Stomach (tissue), 9 donors: ENCODE results near the gene PTPN14. TPM values are rescaled to one million over a fixed set of nuclear protein-coding genes. Genes with fewer than 3 reads are reported as not detected.
A peak's percentile ranks its signal among the peaks of the same experiment; 100 is the strongest.

Source experiments
- DNase-seq, 2 donors: peaks; one replicate each; pipeline versions ENCODE4 v3.0.0 to v3.0.0-alpha.2; 2013 to 2019
- H3K27ac ChIP-seq, 5 donors: fragments of 200-600 bp in 4 of 5; sonication (generic) in 4 of 5; one replicate each; pipeline ENCODE4 v1.5.1; 2013 to 2019; ENCODE audit warnings: mild to moderate bottlenecking in 1 of 5, moderate library complexity in 1 of 5
- H3K27me3 ChIP-seq, 3 donors: fragments of 200-600 bp; sonication (generic); one replicate each; pipeline ENCODE4 v1.5.1; 2017 to 2019; ENCODE audit warnings: mixed run types in 1 of 3
- H3K36me3 ChIP-seq, 4 donors: fragments of 200-600 bp; sonication (generic); 1 replicate in 3 of 4; 2 replicates in 1 of 4; pipeline ENCODE4 v1.5.1; 2016 to 2019
- H3K4me1 ChIP-seq, 4 donors: fragments of 200-600 bp; sonication (generic); one replicate each; pipeline ENCODE4 v1.5.1; 2016 to 2019
- H3K4me3 ChIP-seq, 4 donors: fragments of 200-600 bp; sonication (generic) in 3 of 4; one replicate each; pipeline ENCODE4 v1.5.1; 2016 to 2019; ENCODE audit warnings: mild to moderate bottlenecking in 1 of 4
- H3K9me3 ChIP-seq, 4 donors: fragments of 200-600 bp; sonication (generic); one replicate each; pipeline ENCODE4 v1.5.1; 2016 to 2019
- EP300 ChIP-seq: sonication (generic); formaldehyde crosslinking; IDR thresholded peaks from one replicate; pipeline ENCODE4 v1.6.1; 2017; ENCODE audit warnings: antibody characterized with exemption
- POLR2A ChIP-seq, 4 donors: fragments of 450-650 bp; IDR thresholded peaks; one replicate each; pipeline ENCODE4 v1.6.1; 2016; ENCODE audit warnings: antibody characterized with exemption in 4 of 4, control low read depth in 2 of 4, mild to moderate bottlenecking in 1 of 4, moderate library complexity in 1 of 4
- POLR2AphosphoS5 ChIP-seq, 3 donors: sonication (generic); formaldehyde crosslinking; IDR thresholded peaks; one replicate each; pipeline ENCODE4 v1.6.1; 2016; ENCODE audit warnings: antibody characterized with exemption in 3 of 3
- WGBS, 5 donors: extraction: QIAGEN DNeasy Blood & Tissue Kit in 3 of 5; methylation state at CpG; one replicate each; pipeline versions ENCODE4 v1.1.5 to v1.1.7; 2013 to 2018; 5-methylcytosine and 5-hydroxymethylcytosine counted together
- intact Hi-C: fragments of 100-400 bp; cut with DNase I; formaldehyde crosslinking; loops from one replicate; pipeline ENCODE4 v1.15.1; 2023; ENCODE audit warnings: low total_unique reads
- polyA plus RNA-seq, 3 donors: library from polyadenylated mRNA; stranded (reverse); fragments of 200-250 nt; gene quantifications; one replicate each; pipeline ENCODE4 v1.2.3, GENCODE V29; 2013
- total RNA-seq, 5 donors: library from RNA; depleted of rRNA; stranded (reverse); fragments of >200 nt; gene quantifications; one replicate each; pipeline versions ENCODE4 v1.1.0 to v1.2.3, GENCODE V29; 2014 to 2016
- TF ChIP-seq, protein P1 (sequence below), 7 experiments: fragments of 450-650 bp in 4 of 7; fragments of 200-600 bp in 3 of 7; sonication (generic) in 3 of 7; IDR thresholded peaks; one replicate each; pipeline ENCODE4 v1.5.1; 2016 to 2019; ENCODE audit warnings: antibody characterized with exemption in 7 of 7, control low read depth in 2 of 7, mild to moderate bottlenecking in 1 of 7
- donor health status: healthy with polysubstance abuse.
- donor health status: Bipolar disorder and iron deficiency.
- donor health status: healthy.

PTPN14 gene
- total and polyA plus RNA-seq, 8 donors, result 1.7 to 44.6 (median 9.8) TPM

DNA sequence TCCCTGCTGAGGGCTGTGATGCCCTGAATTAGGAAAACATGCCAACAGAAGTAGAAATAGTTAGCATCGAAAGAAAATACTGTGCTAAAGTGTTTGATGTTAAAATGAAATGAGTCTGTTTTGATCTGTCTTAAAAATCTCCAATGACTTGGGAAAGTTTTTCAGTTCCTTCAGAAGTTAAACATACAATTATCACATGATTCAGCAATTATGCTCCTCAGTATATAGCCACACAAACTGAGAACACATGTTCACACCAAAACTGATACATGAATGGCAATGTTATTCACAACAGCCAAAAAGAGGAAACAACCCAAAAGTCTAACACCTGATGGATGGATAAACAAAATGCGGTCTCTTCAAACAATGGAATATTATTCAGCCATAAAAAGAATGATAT lies 130.6 kb downstream of the PTPN14 start:
- TF ChIP-seq, protein P1, sequence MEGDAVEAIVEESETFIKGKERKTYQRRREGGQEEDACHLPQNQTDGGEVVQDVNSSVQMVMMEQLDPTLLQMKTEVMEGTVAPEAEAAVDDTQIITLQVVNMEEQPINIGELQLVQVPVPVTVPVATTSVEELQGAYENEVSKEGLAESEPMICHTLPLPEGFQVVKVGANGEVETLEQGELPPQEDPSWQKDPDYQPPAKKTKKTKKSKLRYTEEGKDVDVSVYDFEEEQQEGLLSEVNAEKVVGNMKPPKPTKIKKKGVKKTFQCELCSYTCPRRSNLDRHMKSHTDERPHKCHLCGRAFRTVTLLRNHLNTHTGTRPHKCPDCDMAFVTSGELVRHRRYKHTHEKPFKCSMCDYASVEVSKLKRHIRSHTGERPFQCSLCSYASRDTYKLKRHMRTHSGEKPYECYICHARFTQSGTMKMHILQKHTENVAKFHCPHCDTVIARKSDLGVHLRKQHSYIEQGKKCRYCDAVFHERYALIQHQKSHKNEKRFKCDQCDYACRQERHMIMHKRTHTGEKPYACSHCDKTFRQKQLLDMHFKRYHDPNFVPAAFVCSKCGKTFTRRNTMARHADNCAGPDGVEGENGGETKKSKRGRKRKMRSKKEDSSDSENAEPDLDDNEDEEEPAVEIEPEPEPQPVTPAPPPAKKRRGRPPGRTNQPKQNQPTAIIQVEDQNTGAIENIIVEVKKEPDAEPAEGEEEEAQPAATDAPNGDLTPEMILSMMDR (IDR thresholded peaks at IDR 0.05), result no peak
- TF ChIP-seq POLR2AphosphoS5 (IDR thresholded peaks at IDR 0.05), result no peak
- 46 to 93% (median 74%) methylated on average over 2 of the region's 2 CpGs for WGBS, 5 donors
- no peak for DNase-seq
- no peaks in the 10 kb centered on the region for H3K27me3 ChIP-seq
- H3K36me3 ChIP-seq, result no peaks in the 10 kb centered on the region
- H3K27ac ChIP-seq, result no peak overlapping the region
- H3K4me3 ChIP-seq, result no peak overlapping the region
- intact Hi-C loops, result no loop called here
- H3K9me3 ChIP-seq, result no peaks in the 10 kb centered on the region
- peaks cover 0 to 39% (median 20%) of the 10 kb centered on the region in 4 donors for H3K4me1 ChIP-seq

DNA sequence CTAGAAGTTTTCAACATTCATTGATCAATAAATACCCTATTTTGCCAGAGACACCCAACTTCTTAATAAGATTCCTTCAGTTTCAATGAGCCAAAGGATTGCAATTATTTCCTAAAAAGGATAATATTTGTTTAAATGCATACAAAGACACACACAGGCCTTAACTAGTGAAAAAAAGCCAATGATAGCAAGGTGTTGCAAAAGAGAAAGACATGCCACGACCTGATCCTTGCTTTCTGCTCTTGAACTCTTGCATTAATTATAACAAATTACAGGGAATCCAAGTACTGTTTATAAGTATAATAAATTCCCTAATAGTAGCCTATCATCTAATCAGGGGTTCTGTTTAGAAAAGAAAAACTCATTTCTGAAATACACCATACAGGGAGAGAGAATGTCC lies 131.1 kb downstream of the PTPN14 start:
- no peaks in the 10 kb centered on the region for H3K27me3 ChIP-seq
- intact Hi-C loops, result no loop called here
- H3K27ac ChIP-seq, result no peak overlapping the region
- DNase-seq, result no peak
- WGBS, 5 donors, result 69 to 93% (median 81%) methylated on average over 1 of the region's 1 CpG
- peaks cover 0 to 39% (median 20%) of the 10 kb centered on the region in 4 donors for H3K4me1 ChIP-seq
- H3K36me3 ChIP-seq, result no peaks in the 10 kb centered on the region
- H3K4me3 ChIP-seq, result no peak overlapping the region
- no peaks in the 10 kb centered on the region for H3K9me3 ChIP-seq
- no peak for TF ChIP-seq EP300
- TF ChIP-seq POLR2A (IDR thresholded peaks at IDR 0.05), result no peak
- TF ChIP-seq POLR2AphosphoS5 (IDR thresholded peaks at IDR 0.05), result no peak
- TF ChIP-seq, protein P1 (IDR thresholded peaks at IDR 0.05), result no peak

DNA sequence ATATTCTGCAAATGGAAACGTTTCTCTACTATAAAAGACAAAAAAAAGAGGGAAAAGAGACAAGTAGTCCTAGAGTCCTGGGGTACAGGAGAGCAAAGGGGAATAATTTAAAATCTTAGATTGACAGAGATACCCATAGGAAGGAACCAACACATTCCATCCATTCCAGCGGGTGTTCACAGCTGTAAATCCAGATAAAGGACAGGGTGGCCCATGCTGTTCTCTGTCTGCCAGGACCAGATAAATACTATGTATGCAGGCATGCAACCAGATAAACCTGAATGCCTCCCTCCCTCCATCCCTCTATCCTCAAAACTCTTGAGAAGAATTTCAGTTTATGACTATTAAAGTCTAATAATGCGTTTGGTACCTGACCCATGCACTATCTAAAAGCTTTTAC lies 131.8 kb downstream of the PTPN14 start:
- no peak overlapping the region for H3K27ac ChIP-seq
- intact Hi-C loops, result no loop called here

DNA sequence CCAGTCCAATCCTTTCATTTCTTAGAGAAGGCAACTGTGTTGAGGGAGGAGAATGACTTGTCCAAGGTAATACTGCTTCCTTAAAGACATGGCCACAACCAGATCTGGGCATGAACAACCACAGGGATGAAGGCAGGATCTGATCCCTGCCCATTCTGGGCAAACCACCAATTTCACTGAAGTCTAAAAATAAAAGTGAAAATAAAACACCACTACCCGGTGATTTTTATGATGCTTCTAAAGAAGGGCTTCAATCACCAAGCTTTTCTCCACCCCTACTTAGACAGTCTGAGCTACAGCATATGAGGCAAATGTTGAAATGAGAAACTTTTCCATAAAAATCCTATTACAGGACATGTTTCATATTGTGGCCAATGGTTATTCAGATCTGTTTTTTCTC lies 133.0 kb downstream of the PTPN14 start:
- 11 to 38% (median 18%) methylated on average over 1 of the region's 1 CpG for WGBS, 5 donors
- Histone ChIP-seq H3K4me1 (peaks cover 0 to 39% (median 20%) of the 10 kb centered on the region in 4 donors), H3K27me3 (no peaks in the 10 kb centered on the region), H3K4me3 (no peak overlapping the region), H3K27ac (peak overlapping the region in 2 of 5 donors; percentile 9 to 11), H3K9me3 (no peaks in the 10 kb centered on the region), H3K36me3 (no peaks in the 10 kb centered on the region)
- no peak for TF ChIP-seq POLR2AphosphoS5 (IDR thresholded peaks at IDR 0.05)
- TF ChIP-seq POLR2A (IDR thresholded peaks at IDR 0.05), result no peak
- TF ChIP-seq, protein P1 (IDR thresholded peaks at IDR 0.05), result no peak
- no peak for TF ChIP-seq EP300
- intact Hi-C loops, result no loop called here
- DNase-seq, result no peak

More for the DNA sequence above, 131.8 kb downstream of the PTPN14 start:
- no peak for DNase-seq
- Histone ChIP-seq H3K4me1 (peaks cover 0 to 39% (median 20%) of the 10 kb centered on the region in 4 donors), H3K4me3 (no peak overlapping the region), H3K36me3 (no peaks in the 10 kb centered on the region), H3K9me3 (no peaks in the 10 kb centered on the region), H3K27me3 (no peaks in the 10 kb centered on the region)
- TF ChIP-seq POLR2A (IDR thresholded peaks at IDR 0.05), result no peak
- TF ChIP-seq POLR2AphosphoS5 (IDR thresholded peaks at IDR 0.05), result no peak
- no peak for TF ChIP-seq EP300
- TF ChIP-seq, protein P1 (IDR thresholded peaks at IDR 0.05), result no peak
- 71 to 79% (median 75%) methylated on average over 3 of the region's 3 CpGs for WGBS, 5 donors
